Measurements from ENCODE around the gene PKDCC.

Gene PKDCC

DNA sequence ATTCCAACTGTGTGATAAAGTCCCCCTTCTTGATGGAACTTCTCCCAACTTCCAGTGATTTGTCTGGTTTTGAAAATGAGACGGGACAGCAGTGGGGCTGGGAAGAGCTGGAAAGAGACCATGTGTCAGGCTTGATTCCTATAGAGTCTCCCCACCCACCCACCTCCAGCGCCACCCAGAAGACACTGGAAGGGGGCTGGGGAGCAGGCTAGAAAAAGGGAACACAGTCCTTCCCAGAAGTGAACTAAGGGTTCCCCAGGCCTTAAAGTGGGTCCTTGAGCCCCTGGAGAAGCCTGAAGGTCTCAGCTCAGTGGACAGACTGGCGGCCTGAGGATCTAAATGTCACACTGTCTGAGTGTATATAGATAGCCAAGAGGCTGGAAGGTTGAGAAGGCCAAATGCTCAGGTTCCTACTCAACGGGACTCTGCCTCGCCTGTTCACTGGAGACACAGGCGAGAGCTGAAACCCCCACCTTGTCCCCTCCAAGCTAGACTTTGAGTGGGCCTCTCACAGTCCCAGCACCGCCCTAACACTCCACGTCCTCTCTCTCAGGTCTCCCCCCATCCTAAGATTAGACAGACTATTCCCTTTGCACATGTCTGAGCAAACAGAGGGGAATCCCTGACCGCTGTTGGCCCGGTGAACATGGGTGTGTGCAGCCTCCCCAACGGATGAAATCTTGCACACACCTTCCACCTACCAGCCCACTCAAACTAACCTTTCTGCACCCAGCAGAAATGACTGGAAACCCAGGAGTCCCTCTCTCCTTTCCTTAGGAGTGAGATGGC, 1.6 kb downstream of the PKDCC start:
- no peak for DNase-seq (ENCODE audit: low spot score)

DNA sequence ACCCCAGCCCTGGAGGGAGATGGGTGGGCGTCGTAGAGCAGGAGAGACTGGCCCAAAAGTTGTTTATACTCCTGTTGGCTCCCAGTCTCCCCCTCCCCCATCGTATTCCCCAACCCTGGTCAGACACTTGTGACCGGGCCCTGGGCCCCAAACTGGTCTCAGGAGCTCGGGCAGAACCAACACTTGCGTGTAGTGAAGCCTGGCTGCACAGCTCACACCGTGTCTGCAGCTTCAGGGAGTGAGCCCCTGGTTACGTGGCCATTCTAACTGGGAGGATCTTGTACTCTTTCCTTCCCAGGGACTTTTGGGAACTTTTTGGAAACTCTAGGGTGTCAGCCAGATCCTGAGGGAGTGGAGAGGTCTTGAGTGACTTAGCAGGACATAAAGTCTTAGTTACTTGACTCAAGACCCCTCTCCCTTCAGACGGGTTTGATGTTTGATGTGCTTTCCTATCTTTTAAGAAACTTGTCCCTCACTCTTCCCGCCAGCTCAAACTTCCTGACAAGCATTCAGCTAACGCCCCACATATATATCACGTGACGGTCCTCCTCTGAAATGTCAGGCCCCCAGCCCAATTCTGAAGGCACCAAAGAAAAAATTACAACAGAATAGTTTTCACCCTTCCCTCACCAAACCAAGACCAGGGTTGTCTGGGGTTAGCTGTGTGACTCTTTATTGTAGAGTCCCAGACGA, 2.3 kb downstream of the PKDCC start:
- DNase-seq (ENCODE audit: low spot score): no peak

DNA sequence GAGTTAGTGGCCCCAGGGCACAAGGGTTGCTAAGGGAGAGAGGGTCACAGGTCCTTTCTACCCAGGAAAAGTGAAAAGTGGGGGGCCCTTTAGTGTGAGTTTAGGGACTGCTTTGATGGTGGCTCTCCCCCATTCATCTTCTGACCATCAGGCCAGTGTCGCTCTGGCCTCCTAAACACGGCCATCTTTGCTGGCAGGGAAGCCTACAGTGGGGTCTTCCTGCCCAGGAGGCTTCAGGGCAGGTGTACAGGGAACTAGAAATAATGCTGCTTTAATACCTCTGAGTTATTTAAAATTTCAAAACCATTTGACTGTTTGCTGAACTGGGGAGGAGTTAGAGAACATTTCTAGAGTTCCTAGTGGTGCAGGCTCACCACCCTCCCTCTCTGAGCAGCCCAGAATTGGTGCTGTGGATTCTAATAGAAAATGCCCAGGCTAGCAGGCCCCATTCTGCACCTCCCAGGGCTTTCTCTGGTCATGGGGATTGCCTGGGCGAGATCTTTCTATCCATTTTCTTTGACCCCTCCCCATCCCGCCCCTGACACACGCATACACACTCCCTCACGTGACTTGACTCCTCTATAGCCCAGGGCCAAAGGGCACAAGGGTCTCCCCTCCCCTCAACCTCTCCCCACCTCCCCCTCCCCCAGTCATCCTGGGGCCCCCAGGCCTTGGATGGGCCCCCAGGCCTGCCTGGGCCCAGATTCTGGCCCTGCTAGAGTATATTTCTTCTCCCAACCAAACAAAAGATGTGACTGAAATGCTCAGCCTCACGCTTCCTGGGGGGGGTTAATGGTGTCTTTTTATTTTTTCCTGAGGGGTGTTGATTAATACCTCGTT, 3.1 kb downstream of the PKDCC start:
- DNase-seq (ENCODE audit: low spot score): no peak

DNA sequence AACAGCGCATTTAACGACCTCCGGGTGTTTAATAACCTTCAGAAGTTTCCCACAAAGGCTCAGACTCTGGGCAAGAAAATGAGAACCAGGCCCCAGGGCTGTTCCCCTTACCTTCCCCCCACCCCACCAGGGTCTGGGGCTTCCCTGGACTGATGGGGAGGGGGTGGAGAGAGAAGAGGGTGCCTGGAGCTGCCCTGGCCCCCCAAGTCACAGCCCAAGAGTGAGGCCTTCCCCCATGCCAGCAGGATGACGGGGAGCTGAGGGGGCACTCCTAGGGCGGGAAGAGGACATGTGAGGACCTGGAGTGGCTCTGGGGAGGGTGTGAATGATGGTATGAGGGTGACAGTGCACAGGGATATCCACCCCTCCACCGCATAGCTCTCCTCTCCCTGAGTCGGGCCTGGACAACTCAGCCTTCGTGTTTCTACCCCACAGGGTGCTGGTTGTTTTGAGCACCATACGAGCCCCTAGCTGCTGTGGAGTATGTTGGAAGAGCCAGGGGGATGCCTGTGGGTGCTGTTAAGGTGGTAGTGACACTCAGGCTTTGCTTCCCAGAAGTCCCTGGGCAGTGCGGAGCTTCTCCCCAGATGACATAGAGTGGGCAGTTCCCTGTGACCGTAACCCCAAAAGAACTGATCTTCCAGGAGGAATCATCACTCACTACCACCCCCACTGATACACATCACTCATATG, 3.9 kb downstream of the PKDCC start:
- no peak for DNase-seq (ENCODE audit: low spot score)

DNA sequence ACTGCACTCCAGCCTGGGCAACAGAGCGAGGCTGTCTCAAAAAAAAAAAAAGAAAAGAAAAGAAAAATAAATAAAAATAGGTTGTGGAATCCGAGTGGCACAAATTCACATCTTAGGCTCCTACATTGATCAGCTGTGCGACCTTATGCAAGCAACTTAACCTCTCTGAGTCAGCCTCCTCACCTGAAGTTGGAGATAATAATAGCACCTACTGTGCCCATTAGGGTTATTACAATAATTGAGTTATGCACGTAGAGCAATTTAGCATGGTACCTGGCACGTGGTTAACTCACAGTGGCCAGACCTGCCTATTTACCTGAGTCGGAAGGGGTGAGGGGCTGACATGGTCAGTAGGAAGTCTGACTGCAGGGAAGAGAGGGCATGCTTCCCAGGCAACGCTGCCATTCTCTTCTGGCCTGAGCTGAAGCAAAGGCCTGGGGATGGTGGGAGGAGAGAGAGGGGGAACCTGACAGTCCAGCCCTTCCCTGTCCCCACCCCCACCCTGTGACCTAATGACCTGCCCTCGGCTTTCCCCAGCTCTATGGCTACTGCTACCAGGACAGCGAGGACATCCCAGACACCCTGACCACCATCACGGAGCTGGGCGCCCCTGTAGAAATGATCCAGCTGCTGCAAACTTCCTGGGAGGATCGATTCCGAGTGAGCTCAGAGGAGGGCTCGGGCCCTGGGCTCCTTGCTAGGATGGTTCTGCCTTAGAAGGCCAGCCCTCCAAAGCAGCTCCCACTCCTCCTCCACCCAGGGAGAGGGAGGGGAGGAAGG, 5.1 kb downstream of the PKDCC start:
- no peak for DNase-seq (ENCODE audit: low spot score)

DNA sequence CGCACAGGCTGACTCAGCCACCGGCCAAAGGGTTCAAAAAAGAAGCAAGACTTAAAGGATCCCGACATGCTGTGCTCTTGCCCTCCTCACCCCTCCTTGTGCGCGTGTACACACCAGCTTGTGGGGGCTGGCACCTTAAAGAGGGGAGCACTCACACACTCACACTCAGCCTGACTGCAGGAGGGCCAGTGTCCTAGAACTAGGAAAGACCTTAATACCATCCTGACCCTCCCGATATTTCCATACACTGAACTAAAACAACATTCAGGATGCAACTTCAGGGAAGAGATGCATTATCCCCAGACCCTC, 5.6 kb downstream of the PKDCC start:
- no peak for DNase-seq (ENCODE audit: low spot score)

DNA sequence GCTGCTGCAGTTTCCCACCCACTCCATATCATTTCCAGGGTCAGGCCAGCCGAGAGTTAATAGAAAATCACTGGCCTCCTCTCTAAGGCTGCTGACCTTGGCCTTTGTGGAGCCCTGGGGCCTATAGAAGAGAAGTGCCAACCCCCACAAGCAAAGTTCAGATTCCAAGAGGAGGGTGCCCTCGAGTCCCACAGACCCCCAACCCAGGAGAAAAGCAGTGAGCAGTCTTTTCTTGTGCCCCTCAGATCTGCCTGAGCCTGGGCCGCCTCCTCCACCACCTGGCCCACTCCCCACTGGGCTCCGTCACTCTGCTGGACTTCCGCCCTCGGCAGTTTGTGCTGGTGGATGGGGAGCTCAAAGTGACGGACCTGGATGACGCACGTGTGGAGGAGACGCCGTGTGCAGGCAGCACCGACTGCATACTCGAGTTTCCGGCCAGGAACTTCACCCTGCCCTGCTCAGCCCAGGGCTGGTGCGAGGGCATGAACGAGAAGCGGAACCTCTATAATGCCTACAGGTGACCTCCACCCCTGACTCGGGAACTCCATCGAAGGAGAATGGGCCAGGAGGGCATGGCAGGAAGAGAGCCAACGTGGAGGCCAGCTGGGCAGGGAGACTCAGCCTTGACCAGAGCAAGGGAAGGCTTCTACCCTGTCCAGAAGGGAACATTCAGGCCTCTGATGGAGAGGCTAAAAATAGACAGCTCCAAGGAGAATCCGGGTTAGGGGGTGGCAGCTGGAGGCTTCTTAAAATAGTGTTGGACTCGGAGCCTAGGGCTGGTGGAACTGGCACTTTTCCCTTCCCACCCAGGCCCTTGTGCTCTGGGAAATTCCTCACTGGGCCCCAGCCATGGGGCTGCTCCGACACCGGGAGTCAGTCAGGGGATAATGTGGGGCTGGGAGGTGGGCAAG, 6.2 kb downstream of the PKDCC start:
- no peak for DNase-seq (ENCODE audit: low spot score)

DNA sequence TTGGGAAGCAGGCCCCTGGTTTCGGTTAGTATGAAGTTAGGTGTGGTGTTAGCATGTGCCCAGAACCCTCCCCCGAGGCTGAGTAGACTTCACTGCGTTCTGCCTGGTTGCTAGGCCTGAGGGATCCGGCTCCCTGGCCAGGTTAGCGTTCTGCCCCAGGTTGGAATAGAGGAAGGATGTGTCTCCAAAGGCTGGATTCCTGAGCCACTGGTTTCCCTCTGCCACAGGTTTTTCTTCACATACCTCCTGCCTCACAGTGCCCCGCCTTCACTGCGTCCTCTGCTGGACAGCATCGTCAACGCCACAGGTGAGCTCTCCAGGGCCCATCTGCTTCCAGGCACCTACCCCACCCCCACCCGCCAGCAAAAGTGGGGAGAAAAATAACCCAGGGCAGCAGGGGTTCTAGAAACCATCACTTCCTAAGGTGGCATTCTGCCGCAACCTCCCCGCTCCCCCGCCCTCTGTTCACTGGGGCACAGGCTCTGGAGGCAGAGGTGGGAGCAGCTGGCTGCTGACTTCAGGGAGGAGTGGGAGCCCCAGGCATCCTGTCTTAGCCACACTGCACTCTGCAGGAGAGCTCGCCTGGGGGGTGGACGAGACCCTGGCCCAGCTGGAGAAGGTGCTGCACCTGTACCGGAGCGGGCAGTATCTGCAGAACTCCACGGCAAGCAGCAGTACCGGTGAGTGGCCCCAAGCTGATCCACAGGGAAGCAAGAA, 7.1 kb downstream of the PKDCC start:
- no peak for DNase-seq (ENCODE audit: low spot score)

DNA sequence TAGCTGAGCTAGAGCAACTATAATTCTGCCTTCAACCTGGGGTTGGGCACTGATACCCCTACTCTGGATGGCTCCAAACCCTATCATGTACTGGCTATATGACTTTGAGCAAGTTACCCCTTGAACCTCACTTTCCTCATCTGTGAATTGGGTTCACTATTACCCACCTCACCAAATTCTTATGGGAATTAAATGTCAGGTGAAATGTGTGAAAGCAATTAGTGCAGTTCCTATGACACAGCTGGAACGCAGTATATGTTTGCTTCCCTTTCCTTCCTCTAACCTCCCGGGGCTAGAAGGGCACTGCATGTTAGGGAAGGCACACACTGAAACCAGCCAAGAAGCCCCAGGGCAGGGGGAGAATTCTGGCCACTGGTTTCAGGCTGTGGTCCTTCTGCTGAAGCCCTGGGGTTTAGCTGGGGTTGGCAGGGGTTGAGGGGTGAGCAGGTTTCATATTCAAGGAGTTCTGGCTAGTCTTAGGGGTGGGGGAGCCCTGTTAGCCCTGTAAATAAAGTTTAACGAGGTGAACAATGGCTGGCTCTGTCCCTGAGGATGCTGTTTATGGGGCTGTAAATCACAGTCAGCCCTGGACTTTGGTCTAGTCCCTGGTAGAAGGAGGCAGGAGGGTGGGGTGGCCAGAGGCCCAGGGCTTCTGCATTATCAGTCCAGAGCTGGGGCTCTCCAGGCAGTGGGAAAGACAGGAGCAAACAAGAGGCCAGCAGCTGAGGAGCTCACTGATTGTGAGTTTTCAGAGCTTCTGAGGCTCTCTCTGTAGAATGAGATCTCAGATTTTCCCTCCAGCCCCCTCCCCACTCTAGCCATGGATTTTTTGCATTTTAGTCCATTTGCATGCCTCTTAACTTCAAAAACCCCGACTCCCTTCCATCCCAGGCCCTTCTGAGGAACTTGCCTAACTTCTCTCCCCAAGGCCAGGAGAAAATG, 8.0 kb downstream of the PKDCC start:
- DNase-seq (ENCODE audit: low spot score): no peak

DNA sequence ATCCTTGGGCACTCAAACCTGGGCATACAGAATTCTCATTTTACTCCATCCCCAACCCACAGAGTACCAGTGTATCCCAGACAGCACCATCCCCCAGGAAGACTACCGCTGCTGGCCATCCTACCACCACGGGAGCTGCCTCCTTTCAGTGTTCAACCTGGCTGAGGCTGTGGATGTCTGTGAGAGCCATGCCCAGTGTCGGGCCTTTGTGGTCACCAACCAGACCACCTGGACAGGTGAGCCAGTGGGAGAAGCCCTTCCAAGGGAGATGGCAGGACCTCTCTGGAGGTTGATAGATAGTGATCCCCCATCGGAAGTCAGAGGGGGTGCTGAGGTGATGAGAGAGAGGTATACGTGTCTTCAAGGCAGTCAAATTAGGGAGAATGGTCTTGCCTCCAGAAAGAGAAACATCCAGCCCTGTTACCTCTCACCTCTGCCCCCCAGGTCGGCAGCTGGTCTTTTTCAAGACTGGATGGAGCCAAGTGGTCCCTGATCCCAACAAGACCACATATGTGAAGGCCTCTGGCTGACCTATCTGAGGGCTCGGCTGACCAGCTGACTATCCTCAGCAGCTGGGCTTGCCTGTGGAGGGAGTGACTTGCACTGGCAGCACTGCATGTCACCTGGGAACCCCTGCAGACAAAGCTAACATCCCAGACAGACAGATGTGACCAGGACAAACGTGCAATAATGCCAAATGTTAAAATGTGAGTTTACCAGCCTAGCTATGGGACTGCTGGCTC, 9.5 kb downstream of the PKDCC start:
- no peak for DNase-seq (ENCODE audit: low spot score)

DNA sequence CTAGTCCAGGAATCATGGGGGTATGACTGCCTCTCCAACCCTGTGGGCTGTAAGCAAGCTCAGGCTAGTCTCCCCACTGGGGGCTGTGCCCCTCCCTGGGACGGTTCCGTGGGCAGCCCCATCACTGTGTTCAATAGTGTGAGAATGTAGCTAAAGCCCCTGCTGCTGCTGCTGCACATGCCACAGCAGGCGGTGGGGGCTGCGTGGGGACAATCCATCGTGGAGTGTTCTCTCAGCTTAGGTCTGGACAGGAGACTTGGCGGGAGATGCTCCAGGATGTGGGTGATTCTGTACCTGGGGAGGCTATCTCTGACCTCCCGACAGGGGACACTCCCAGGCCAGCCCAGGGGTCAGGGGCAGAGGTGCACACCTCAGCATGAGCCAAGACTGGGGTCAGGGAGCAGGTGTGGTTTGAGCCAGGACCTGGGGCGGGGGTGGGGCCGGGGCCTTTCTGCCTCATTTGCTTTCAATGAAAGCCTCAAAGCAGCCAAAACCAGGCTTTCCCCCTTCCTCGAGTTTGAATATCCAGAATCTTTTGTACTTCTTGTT, 10.2 kb downstream of the PKDCC start:
- DNase-seq (ENCODE audit: low spot score): no peak

DNA sequence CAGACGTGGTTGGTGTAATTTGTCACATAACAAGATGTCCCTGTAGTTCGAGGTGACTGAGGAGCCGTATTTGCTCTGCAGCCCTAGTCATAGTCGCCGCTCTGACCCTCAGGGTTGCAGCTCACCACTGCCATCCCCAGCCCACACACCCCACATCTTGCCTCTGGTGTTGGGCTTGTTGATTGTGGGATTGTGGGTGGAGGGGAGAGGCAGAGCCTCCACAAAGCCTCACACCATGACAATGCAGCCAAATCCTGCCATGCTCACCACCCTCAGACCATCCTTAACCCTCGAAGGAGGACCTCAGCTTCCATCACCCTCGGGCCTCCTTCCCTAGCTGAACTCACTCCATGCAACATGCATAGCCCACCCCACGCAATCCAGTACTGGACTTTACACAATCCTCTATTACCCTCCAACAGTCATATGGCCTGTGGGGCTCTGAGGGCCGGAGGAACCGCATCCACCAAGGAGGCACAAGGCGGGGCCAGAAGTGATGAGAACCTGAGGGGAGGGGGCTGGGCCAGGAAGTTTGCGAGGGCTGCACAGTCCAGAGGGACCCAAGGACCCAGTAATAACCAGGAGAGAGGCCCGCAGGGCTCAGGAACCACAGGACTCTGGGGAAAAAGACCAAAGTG, 11.6 kb downstream of the PKDCC start:
- DNase-seq (ENCODE audit: low spot score): no peak

DNA sequence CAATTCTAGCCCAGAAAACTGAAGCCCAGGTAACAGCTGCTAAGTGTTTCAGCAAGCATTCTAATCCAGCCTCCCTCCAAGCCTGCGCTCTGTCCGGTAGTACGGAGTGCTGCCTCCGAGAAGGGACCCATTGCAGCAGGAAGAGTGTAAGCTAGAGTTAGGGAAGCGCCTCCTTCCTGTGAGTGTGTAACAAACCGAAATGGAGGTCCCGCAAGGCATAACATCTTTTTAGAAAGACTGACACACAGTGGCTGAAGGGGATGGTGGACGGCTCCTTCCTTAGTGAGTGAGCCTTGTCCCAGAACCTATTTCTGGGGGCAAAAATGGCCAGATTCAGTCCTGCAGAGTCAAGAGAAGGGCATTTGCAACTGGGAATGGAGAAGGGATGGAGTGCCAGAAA, 12.2 kb downstream of the PKDCC start:
- DNase-seq (ENCODE audit: low spot score): no peak

DNA sequence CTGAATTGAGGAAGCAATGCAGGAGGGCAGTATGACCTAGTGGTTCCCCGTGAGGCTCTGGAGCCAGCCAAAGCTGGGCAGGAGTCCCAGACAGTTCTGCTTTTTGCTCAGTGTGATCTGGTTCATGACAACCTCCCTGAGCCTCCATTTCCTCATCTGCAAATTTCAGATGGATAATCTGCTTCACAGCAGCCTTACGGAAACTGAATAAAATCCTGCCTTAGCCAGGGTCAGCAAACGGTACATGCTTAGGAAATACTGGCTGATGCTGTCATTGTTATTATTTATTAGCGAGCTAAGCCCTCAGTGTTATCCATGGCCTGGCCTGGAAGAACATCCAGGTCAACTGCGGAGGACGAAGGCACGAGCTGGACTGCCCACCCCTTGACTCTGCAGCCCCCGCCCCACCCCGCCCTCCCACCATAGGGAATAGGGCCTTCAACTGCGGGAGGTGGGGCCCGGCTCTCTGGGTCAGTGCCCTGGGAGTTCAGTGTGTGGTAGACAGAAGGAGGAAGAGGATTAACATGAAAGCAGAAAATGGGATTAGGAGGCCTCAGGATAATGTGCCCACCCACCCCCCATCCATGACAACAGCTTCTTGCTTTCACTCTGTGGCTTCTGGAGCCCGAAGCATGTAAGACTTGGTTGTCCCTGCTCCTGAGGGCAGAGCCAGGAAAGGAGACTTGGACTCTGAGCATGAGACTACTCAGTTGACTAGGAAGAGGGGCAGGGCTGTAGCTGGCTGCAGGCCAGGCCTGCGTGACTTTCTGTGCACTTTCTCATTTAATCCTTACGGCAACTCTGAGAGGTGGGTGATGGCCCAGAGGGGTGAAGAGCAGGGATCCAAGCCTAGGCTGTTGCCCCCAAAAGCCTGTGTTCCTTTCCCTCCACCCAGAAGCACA, 13.1 kb downstream of the PKDCC start:
- DNase-seq (ENCODE audit: low spot score): no peak

DNA sequence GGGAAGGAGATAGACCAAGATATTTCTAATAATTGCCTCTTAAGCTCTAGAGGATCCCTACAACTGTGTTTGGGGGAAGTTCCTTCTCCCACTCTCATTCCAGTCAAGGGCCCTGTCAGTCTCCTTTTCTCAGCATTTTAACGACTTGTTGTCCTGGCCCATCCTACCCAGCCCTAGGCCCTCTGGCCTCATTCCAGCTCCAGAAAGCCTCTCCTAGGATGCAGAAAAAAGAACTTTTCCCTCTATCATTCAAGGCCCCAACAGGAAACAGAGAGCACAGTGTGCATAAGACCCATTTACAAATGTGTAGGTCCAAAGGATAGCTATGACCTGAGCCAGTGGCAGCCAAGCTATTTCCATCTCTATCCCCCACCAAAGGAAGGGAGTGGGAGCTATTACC, 14.0 kb downstream of the PKDCC start:
- no peak for DNase-seq (ENCODE audit: low spot score)
